ENCODE measurements around the gene CTDSPL. TPM values are rescaled to one million over a fixed set of nuclear protein-coding genes. Genes with fewer than 3 reads are reported as not detected.

The CTDSPL gene
- total and polyA plus RNA-seq, 2 of the 13 experiments (the other 11 are each of a cell fraction or from before 2014, with no cell fraction given): 26.1 to 142 TPM

DNA sequence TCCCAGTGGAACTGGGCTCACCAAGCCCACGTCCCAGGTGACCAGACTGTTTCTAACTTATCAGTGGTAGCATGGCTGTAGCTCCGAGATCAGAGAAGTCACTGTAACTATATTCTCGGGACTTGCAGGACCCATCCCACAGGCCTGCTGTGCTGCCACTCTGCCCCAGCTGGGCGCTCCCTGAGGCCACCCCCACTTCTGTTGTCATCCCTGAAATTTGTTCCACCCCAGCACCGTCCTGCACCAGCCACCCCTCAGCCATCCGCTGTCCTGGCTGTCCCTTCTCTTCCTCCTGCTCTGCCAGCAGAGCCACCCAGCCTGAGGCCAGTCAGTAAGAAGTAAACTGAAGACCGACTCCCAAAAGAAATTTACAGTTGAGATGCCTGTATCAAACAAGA, 95.9 kb downstream of the CTDSPL start:
- Histone ChIP-seq H3K27ac (ENCODE audit: extremely low read length, insufficient read depth, low read length) (no peak overlapping the region), H3K4me3 (replicated peaks in 1 of 3; ENCODE audit: insufficient read depth in 1 of 3, low read depth in 2 of 3, low read length in 3 of 3) (no peak overlapping the region), H3K9me3 (ENCODE audit: low read length) (no peaks in the 10 kb centered on the region), H3K79me2 (ENCODE audit: insufficient read depth, low read length) (no peaks in the 10 kb centered on the region), H3K9ac (ENCODE audit: insufficient read depth, low read depth, low read length) (no peak overlapping the region), H4K20me1 (ENCODE audit: insufficient read depth, low read length) (no peaks in the 10 kb centered on the region), H3K27me3 (ENCODE audit: control insufficient read depth in 1 of 2, insufficient read depth in 2 of 2, low read length in 2 of 2) (no peaks in the 10 kb centered on the region), H3K4me2 (ENCODE audit: low read depth, low read length) (no peak overlapping the region), H2AFZ (ENCODE audit: low read length) (no peak overlapping the region), H3K36me3 (replicated peaks in 1 of 2; ENCODE audit: control insufficient read depth in 1 of 2, insufficient read depth in 2 of 2, low read length in 2 of 2) (peaks cover 15 to 45% of the 10 kb centered on the region in 2 experiments), H3K4me1 (ENCODE audit: insufficient read depth, low read length) (peaks cover 14% of the 10 kb centered on the region)
- FAIRE-seq: no peak
- WGBS (ENCODE audit: low lambda C conversion rate): 98% methylated on average over 7 of the region's 7 CpGs
- TF ChIP-seq, protein P1, sequence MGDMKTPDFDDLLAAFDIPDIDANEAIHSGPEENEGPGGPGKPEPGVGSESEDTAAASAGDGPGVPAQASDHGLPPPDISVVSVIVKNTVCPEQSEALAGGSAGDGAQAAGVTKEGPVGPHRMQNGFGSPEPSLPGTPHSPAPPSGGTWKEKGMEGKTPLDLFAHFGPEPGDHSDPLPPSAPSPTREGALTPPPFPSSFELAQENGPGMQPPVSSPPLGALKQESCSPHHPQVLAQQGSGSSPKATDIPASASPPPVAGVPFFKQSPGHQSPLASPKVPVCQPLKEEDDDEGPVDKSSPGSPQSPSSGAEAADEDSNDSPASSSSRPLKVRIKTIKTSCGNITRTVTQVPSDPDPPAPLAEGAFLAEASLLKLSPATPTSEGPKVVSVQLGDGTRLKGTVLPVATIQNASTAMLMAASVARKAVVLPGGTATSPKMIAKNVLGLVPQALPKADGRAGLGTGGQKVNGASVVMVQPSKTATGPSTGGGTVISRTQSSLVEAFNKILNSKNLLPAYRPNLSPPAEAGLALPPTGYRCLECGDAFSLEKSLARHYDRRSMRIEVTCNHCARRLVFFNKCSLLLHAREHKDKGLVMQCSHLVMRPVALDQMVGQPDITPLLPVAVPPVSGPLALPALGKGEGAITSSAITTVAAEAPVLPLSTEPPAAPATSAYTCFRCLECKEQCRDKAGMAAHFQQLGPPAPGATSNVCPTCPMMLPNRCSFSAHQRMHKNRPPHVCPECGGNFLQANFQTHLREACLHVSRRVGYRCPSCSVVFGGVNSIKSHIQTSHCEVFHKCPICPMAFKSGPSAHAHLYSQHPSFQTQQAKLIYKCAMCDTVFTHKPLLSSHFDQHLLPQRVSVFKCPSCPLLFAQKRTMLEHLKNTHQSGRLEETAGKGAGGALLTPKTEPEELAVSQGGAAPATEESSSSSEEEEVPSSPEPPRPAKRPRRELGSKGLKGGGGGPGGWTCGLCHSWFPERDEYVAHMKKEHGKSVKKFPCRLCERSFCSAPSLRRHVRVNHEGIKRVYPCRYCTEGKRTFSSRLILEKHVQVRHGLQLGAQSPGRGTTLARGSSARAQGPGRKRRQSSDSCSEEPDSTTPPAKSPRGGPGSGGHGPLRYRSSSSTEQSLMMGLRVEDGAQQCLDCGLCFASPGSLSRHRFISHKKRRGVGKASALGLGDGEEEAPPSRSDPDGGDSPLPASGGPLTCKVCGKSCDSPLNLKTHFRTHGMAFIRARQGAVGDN (CRISPR knock-in tag; IDR thresholded peaks at IDR 0.05): 0 out of 2 replicates have a peak, but pooled peaks have one; percentile 11
- TF ChIP-seq KAT8 (CRISPR knock-in tag; IDR thresholded peaks at IDR 0.05) (no peak), TBL1XR1 (IDR thresholded peaks at IDR 0.05; ENCODE audit: borderline replicate concordance, low read length, partially characterized antibody) (no peak), SUZ12 (IDR thresholded peaks at IDR 0.05; ENCODE audit: low read depth, low read length) (no peak), SMAD9 (CRISPR knock-in tag; IDR thresholded peaks at IDR 0.05) (no peak)
- TF ChIP-seq, protein P2, sequence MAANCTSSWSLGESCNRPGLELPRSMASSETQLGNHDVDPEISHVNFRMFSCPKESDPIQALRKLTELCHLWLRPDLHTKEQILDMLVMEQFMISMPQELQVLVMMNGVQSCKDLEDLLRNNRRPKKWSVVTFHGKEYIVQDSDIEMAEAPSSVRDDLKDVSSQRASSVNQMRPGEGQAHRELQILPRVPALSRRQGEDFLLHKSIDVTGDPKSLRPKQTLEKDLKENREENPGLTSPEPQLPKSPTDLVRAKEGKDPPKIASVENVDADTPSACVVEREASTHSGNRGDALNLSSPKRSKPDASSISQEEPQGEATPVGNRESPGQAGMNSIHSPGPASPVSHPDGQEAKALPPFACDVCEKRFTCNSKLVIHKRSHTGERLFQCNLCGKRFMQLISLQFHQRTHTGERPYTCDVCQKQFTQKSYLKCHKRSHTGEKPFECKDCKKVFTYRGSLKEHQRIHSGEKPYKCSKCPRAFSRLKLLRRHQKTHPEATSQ (CRISPR knock-in tag; IDR thresholded peaks at IDR 0.05; ENCODE audit: borderline replicate concordance): no peak
- no TSS peak for BruUV-seq (replicated peaks)
- in situ Hi-C loops (cut with HindIII; ENCODE audit: extremely low pct_ligation_motif_present, low pct_unique_long_range_greater_than_20kb): no loop called here
- POLR2A ChIA-PET: no interaction called here
- DNase-seq (ENCODE audit: low spot score): no peak
- ATAC-seq: no peak
- intact Hi-C loops (cut with micrococcal nuclease; ENCODE audit: unreplicated experiment): no loop called here
- CTCF ChIA-PET (ENCODE audit: low intra/inter-chr PET ratio, low total read pairs): no interaction called here

Measured in HepG2 (cell line).